Thymus (tissue), 11 donors: Measurements from ENCODE around the gene CCDC92. TPM values are rescaled to one million over a fixed set of nuclear protein-coding genes. Genes with fewer than 3 reads are reported as not detected.

ENCODE experiments used
- DNase-seq, 9 donors: peaks; one replicate each; pipeline ENCODE4 v3.0.0-alpha.2; 2013; ENCODE audit warnings: low spot score in 9 of 9, low read depth in 6 of 9, missing footprints in 1 of 9
- H3K27ac ChIP-seq, 2 donors: one replicate each; pipeline ENCODE4 v1.5.1; 2013; ENCODE audit warnings: control low read depth in 1 of 2, low read depth in 1 of 2, low read length in 1 of 2, mild to moderate bottlenecking in 1 of 2, moderate library complexity in 1 of 2
- H3K27me3 ChIP-seq, 2 donors: one replicate each; pipeline ENCODE4 v1.5.1; 2013; ENCODE audit warnings: low read length in 1 of 2; ENCODE audit not compliant: control insufficient read depth in 2 of 2, insufficient read depth in 1 of 2
- H3K36me3 ChIP-seq, 2 donors: one replicate each; pipeline ENCODE4 v1.5.1; 2013; ENCODE audit warnings: low read length in 1 of 2, mild to moderate bottlenecking in 1 of 2, moderate library complexity in 1 of 2; ENCODE audit not compliant: control insufficient read depth in 2 of 2, insufficient read depth in 2 of 2
- H3K4me1 ChIP-seq, 2 donors: one replicate each; pipeline ENCODE4 v1.5.1; 2013; ENCODE audit warnings: low read length in 2 of 2; ENCODE audit not compliant: control insufficient read depth in 2 of 2, insufficient read depth in 2 of 2
- H3K4me3 ChIP-seq, 2 donors: one replicate each; pipeline ENCODE4 v1.5.1; 2013; ENCODE audit warnings: low read length in 2 of 2, control low read depth in 1 of 2, mild to moderate bottlenecking in 1 of 2
- H3K9me3 ChIP-seq, 2 donors: one replicate each; pipeline ENCODE4 v1.5.1; 2013; ENCODE audit warnings: low read length in 1 of 2, mild to moderate bottlenecking in 1 of 2; ENCODE audit not compliant: control insufficient read depth in 2 of 2, insufficient read depth in 1 of 2
- WGBS: extraction: QIAGEN DNeasy Blood & Tissue Kit; methylation state at CpG from one replicate; pipeline ENCODE4 v1.1.7; 2013; 5-methylcytosine and 5-hydroxymethylcytosine counted together
- polyA plus RNA-seq: library from polyadenylated mRNA; stranded (reverse); fragments of 200-250 nt; gene quantifications from one replicate; pipeline ENCODE4 v1.2.3, GENCODE V29; 2013
- total RNA-seq: library from RNA; stranded (reverse); fragments of 120-200 nt; gene quantifications from one replicate; pipeline ENCODE4 v1.2.4, GENCODE V29; 2013
- donor health status: healthy.

Gene CCDC92
- total and polyA plus RNA-seq, 2 donors = 4.2 to 34.4 TPM

- Histone ChIP-seq H3K27me3 (no peaks in the 10 kb centered on the region), H3K4me3 (no peak overlapping the region), H3K27ac (no peak overlapping the region), H3K4me1 (peaks cover 0 to 15% of the 10 kb centered on the region in 2 donors), H3K9me3 (peaks cover 2 to 12% of the 10 kb centered on the region in 2 donors), H3K36me3 (peaks cover 19 to 34% of the 10 kb centered on the region in 2 donors)
- WGBS = 96% methylated on average over 25 of the region's 25 CpGs
- DNase-seq = no peak
Measured at GRCh38 chr12:123945287-123946151, 27.1 kb downstream of the CCDC92 start.

- Histone ChIP-seq H3K27me3 (no peaks in the 10 kb centered on the region), H3K27ac (no peak overlapping the region), H3K9me3 (peaks cover 2 to 12% of the 10 kb centered on the region in 2 donors), H3K36me3 (peaks cover 25 to 37% of the 10 kb centered on the region in 2 donors), H3K4me1 (peaks cover 0 to 15% of the 10 kb centered on the region in 2 donors), H3K4me3 (no peak overlapping the region)
- DNase-seq = no peak
- 97% methylated on average over 10 of the region's 10 CpGs for WGBS
Measured at GRCh38 chr12:123944696-123945095, 27.9 kb downstream of the CCDC92 start.

- Histone ChIP-seq H3K9me3 (peaks cover 2 to 12% of the 10 kb centered on the region in 2 donors), H3K36me3 (peaks cover 27 to 31% of the 10 kb centered on the region in 2 donors), H3K4me1 (peaks cover 0 to 15% of the 10 kb centered on the region in 2 donors), H3K4me3 (no peak overlapping the region), H3K27ac (no peak overlapping the region), H3K27me3 (no peaks in the 10 kb centered on the region)
- no peak for DNase-seq
- WGBS = 94% methylated on average over 5 of the region's 5 CpGs
Measured at GRCh38 chr12:123943816-123944215, 28.8 kb downstream of the CCDC92 start.

GRCh38 chr12:123942911-123943648 lies 29.6 kb downstream of the CCDC92 start:
- H3K36me3 ChIP-seq = peaks cover 27 to 31% of the 10 kb centered on the region in 2 donors
- no peak for DNase-seq
- WGBS = 95% methylated on average over 16 of the region's 16 CpGs

GRCh38 chr12:123942238-123942653 lies 30.4 kb downstream of the CCDC92 start:
- Histone ChIP-seq H3K27me3 (no peaks in the 10 kb centered on the region), H3K4me3 (no peak overlapping the region), H3K27ac (no peak overlapping the region), H3K36me3 (peaks cover 30 to 32% of the 10 kb centered on the region in 2 donors), H3K4me1 (peaks cover 14 to 31% of the 10 kb centered on the region in 2 donors), H3K9me3 (peaks cover 2 to 15% of the 10 kb centered on the region in 2 donors)
- 98% methylated on average over 10 of the region's 10 CpGs for WGBS
- no peak for DNase-seq

More at GRCh38 chr12:123942911-123943648, 29.6 kb downstream of the CCDC92 start:
- Histone ChIP-seq H3K4me3 (no peak overlapping the region), H3K4me1 (peaks cover 7 to 23% of the 10 kb centered on the region in 2 donors), H3K27me3 (no peaks in the 10 kb centered on the region), H3K27ac (no peak overlapping the region), H3K9me3 (peaks cover 2 to 12% of the 10 kb centered on the region in 2 donors)

GRCh38 chr12:123941624-123942237 lies 30.9 kb downstream of the CCDC92 start:
- DNase-seq = no peak
- Histone ChIP-seq H3K27ac (no peak overlapping the region), H3K9me3 (peaks cover 2 to 17% of the 10 kb centered on the region in 2 donors), H3K4me1 (peaks cover 16 to 35% of the 10 kb centered on the region in 2 donors), H3K27me3 (no peaks in the 10 kb centered on the region), H3K36me3 (peaks cover 34 to 37% of the 10 kb centered on the region in 2 donors), H3K4me3 (no peak overlapping the region)
- WGBS = 94% methylated on average over 13 of the region's 13 CpGs

GRCh38 chr12:123941000-123941399 lies 31.6 kb downstream of the CCDC92 start:
- no peaks in the 10 kb centered on the region for H3K27me3 ChIP-seq
- 98% methylated on average over 9 of the region's 9 CpGs for WGBS
- no peak for DNase-seq
- no peak overlapping the region for H3K4me3 ChIP-seq
- no peak overlapping the region for H3K27ac ChIP-seq
- H3K4me1 ChIP-seq = peaks cover 16 to 35% of the 10 kb centered on the region in 2 donors
- peaks cover 2 to 17% of the 10 kb centered on the region in 2 donors for H3K9me3 ChIP-seq
- peaks cover 40 to 41% of the 10 kb centered on the region in 2 donors for H3K36me3 ChIP-seq

- no peak for DNase-seq
- peaks cover 41 to 43% of the 10 kb centered on the region in 2 donors for H3K36me3 ChIP-seq
Measured at GRCh38 chr12:123940627-123940966, 32.0 kb downstream of the CCDC92 start.

More at GRCh38 chr12:123940627-123940966, 32.0 kb downstream of the CCDC92 start:
- WGBS = 98% methylated on average over 9 of the region's 9 CpGs
- Histone ChIP-seq H3K27ac (no peak overlapping the region), H3K4me1 (peaks cover 16 to 37% of the 10 kb centered on the region in 2 donors), H3K27me3 (no peaks in the 10 kb centered on the region), H3K4me3 (no peak overlapping the region), H3K9me3 (peaks cover 2 to 17% of the 10 kb centered on the region in 2 donors)
